ENCODE data around the gene BRD7.

DNA sequence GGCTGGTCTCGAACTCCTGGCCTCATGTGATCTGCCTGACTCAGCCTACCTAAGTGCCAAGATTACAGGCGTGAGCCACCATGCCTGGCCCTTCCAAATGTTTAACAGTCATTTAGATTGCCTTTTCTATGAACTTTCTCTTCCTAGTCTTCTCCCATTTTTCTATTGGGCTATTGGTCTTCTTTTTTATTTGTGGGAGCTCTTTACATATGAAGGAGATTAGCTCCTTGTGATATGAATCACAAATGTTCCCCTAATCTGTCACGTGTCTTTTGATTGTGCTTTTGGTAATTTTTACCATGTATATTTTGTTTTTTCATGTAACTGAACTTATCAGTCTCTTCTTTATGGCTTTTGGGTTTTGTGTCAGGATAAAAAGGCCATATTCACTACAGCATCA, 90.5 kb downstream of the BRD7 start:
- no peak for TF ChIP-seq CTCF (IDR thresholded peaks at IDR 0.05)
- TF ChIP-seq POLR2A (IDR thresholded peaks at IDR 0.05), result no peak

Data from Peyer's patch (tissue), 4 donors.